H1 (cell line): Measurements from ENCODE around the gene DUS4L. TPM values are rescaled to one million over a fixed set of nuclear protein-coding genes. Genes with fewer than 3 reads are reported as not detected.

Source experiments
- CTCF ChIA-PET: fragments of 300-600 bp; sonication (Branson Sonifier 250); formaldehyde crosslinking; loops from one replicate; lab custom pipeline; 2021; ENCODE audit not compliant: partially characterized antibody; lab: Charles Lee
- POLR2A ChIA-PET: fragments of 300-600 bp; sonication (Branson Sonifier 250); formaldehyde crosslinking; loops from one replicate; lab custom pipeline; 2021; ENCODE audit warnings: inconsistent platforms; ENCODE audit not compliant: partially characterized antibody; lab: Charles Lee
- DNase-seq, 2 experiments: peaks; one replicate each; pipeline versions ENCODE4 v3.0.0 to v3.0.0-alpha.2; 2010 to 2022; ENCODE audit warnings: low spot score in 2 of 2, low read depth in 1 of 2, mixed read lengths in 1 of 2
- FAIRE-seq: peaks from 2 replicates; lab custom pipeline; 2011; peaks lifted over from hg19 to GRCh38; lab: Jason Lieb, UNC
- H2AFZ ChIP-seq: 2 replicates; pipeline ENCODE4 v1.8.1; 2012; ENCODE audit warnings: low read length, inconsistent platforms
- H2AK5ac ChIP-seq: 2 replicates; pipeline ENCODE4 v1.6.1; 2013; ENCODE audit warnings: low read depth, low read length
- H2BK120ac ChIP-seq: replicated peaks from 2 replicates; pipeline ENCODE3; 2013; ENCODE audit warnings: low read depth, low read length, inconsistent platforms
- H2BK12ac ChIP-seq: 2 replicates; pipeline ENCODE4 v1.6.1; 2013; ENCODE audit warnings: low read depth, low read length
- H2BK15ac ChIP-seq: 2 replicates; pipeline ENCODE4 v1.6.1; 2013; ENCODE audit warnings: low read length
- H2BK20ac ChIP-seq: 2 replicates; pipeline ENCODE4 v1.6.1; 2013; ENCODE audit warnings: low read length
- H2BK5ac ChIP-seq: 2 replicates; pipeline ENCODE4 v1.6.1; 2013; ENCODE audit warnings: low read depth, low read length
- H3K14ac ChIP-seq: 2 replicates; pipeline ENCODE4 v1.6.1; 2013; ENCODE audit warnings: inconsistent platforms; ENCODE audit not compliant: insufficient read length
- H3K18ac ChIP-seq: 2 replicates; pipeline ENCODE4 v1.6.1; 2013; ENCODE audit warnings: low read length; ENCODE audit errors: extremely low read depth
- H3K23ac ChIP-seq: 2 replicates; pipeline ENCODE4 v1.6.1; 2013; ENCODE audit warnings: inconsistent platforms; ENCODE audit not compliant: insufficient read length
- H3K23me2 ChIP-seq: 2 replicates; pipeline ENCODE4 v1.6.1; 2013; ENCODE audit warnings: low read depth, low read length
- H3K27ac ChIP-seq: 2 replicates; pipeline ENCODE4 v1.6.1; 2011; ENCODE audit warnings: low read depth, low read length, inconsistent platforms
- H3K27me3 ChIP-seq, 4 experiments: replicated peaks in 1 of 4; 1 replicate in 1 of 4; 2 replicates in 3 of 4; pipeline versions ENCODE4 v1.6.1 to v1.8.1; 2011 to 2013; ENCODE audit warnings: low read length in 3 of 4, mild to moderate bottlenecking in 3 of 4, inconsistent platforms in 2 of 4, mixed read lengths in 2 of 4, moderate library complexity in 1 of 4; ENCODE audit not compliant: control insufficient read depth in 3 of 4, insufficient read depth in 3 of 4; ENCODE audit errors: extremely low read depth in 1 of 4
- H3K36me3 ChIP-seq, 4 experiments: 2 replicates each; pipeline versions ENCODE4 v1.6.1 to v1.8.1; 2011 to 2013; ENCODE audit warnings: mild to moderate bottlenecking in 4 of 4, low read length in 3 of 4, moderate library complexity in 2 of 4, control low read depth in 1 of 4, inconsistent platforms in 1 of 4; ENCODE audit not compliant: insufficient read depth in 4 of 4, control insufficient read depth in 2 of 4
- H3K4ac ChIP-seq: replicated peaks from 2 replicates; pipeline ENCODE3; 2013; ENCODE audit warnings: low read length, low read depth, mixed read lengths, inconsistent platforms; ENCODE audit not compliant: insufficient read length
- H3K4me1 ChIP-seq, 4 experiments: replicated peaks in 1 of 4; 1 replicate in 1 of 4; 2 replicates in 3 of 4; pipeline versions ENCODE4 v1.6.1 to v1.8.1; 2011 to 2013; ENCODE audit warnings: low read length in 3 of 4, inconsistent platforms in 2 of 4, mixed read lengths in 1 of 4; ENCODE audit not compliant: insufficient read depth in 4 of 4, control insufficient read depth in 3 of 4
- H3K4me2 ChIP-seq, 2 experiments: 2 replicates each; pipeline versions ENCODE4 v1.6.1 to v1.8.1; 2011 to 2013; ENCODE audit warnings: low read depth in 2 of 2, low read length in 2 of 2, control low read depth in 1 of 2, inconsistent platforms in 1 of 2, mild to moderate bottlenecking in 1 of 2; ENCODE audit not compliant: insufficient read depth in 1 of 2
- H3K4me3 ChIP-seq, 4 experiments: fragments of 200-600, 300-600 bp in 1 of 4; sonication (generic), shearing (Covaris generic), sonication (Bioruptor Twin) in 1 of 4; 2 replicates each; pipeline versions ENCODE4 v1.5.1 to v1.8.1; 2011 to 2016; ENCODE audit warnings: low read length in 4 of 4, low read depth in 3 of 4, control low read depth in 2 of 4, inconsistent platforms in 2 of 4, mild to moderate bottlenecking in 2 of 4, mixed read lengths in 1 of 4, moderate library complexity in 1 of 4; ENCODE audit not compliant: insufficient read depth in 2 of 4; ENCODE audit errors: extremely low read depth in 1 of 4
- H3K56ac ChIP-seq: replicated peaks from 2 replicates; pipeline ENCODE3; 2013; ENCODE audit warnings: low read depth, mild to moderate bottlenecking, mixed read lengths, low read length, inconsistent platforms; ENCODE audit not compliant: insufficient read length
- H3K79me1 ChIP-seq: 2 replicates; pipeline ENCODE4 v1.6.1; 2013; ENCODE audit warnings: low read depth, low read length, control low read depth
- H3K79me2 ChIP-seq, 2 experiments: 2 replicates each; pipeline versions ENCODE4 v1.6.1 to v1.8.1; 2012 to 2013; ENCODE audit warnings: low read length in 2 of 2, mild to moderate bottlenecking in 2 of 2, inconsistent platforms in 1 of 2; ENCODE audit not compliant: insufficient read depth in 2 of 2, control insufficient read depth in 1 of 2
- H3K9ac ChIP-seq, 4 experiments: replicated peaks in 1 of 4; 1 replicate in 1 of 4; 2 replicates in 3 of 4; pipeline versions ENCODE4 v1.6.1 to v1.8.1; 2011 to 2013; ENCODE audit warnings: low read depth in 3 of 4, low read length in 3 of 4, control low read depth in 2 of 4, mild to moderate bottlenecking in 2 of 4, moderate library complexity in 2 of 4, inconsistent platforms in 1 of 4; ENCODE audit errors: extremely low read depth in 1 of 4
- H3K9me3 ChIP-seq, 2 experiments: 2 replicates each; pipeline versions ENCODE4 v1.6.1 to v1.8.1; 2012 to 2013; ENCODE audit warnings: mild to moderate bottlenecking in 2 of 2, moderate library complexity in 2 of 2, control low read depth in 1 of 2, inconsistent platforms in 1 of 2, low read depth in 1 of 2, low read length in 1 of 2, mixed read lengths in 1 of 2; ENCODE audit not compliant: insufficient read depth in 2 of 2
- H4K20me1 ChIP-seq, 2 experiments: replicated peaks in 1 of 2; 2 replicates each; pipeline versions ENCODE3 to v1.8.1; 2011 to 2013; ENCODE audit warnings: inconsistent platforms in 2 of 2, low read length in 2 of 2, mild to moderate bottlenecking in 1 of 2; ENCODE audit not compliant: insufficient read depth in 2 of 2, control insufficient read depth in 1 of 2
- H4K5ac ChIP-seq: 2 replicates; pipeline ENCODE4 v1.6.1; 2013; ENCODE audit warnings: low read length, low read depth, mixed read lengths, inconsistent platforms; ENCODE audit not compliant: insufficient read length
- H4K8ac ChIP-seq: 2 replicates; pipeline ENCODE4 v1.8.0; 2013; ENCODE audit warnings: mild to moderate bottlenecking, moderate library complexity, low read length, inconsistent platforms; ENCODE audit not compliant: insufficient read depth; ENCODE audit errors: extremely low read depth
- H4K91ac ChIP-seq: replicated peaks from 2 replicates; pipeline ENCODE3; 2013; ENCODE audit warnings: low read length, mixed read lengths, inconsistent platforms; ENCODE audit not compliant: insufficient read length
- HDAC2 ChIP-seq, 2 experiments: fragments of 300-600 bp in 1 of 2; sonication (generic) in 1 of 2; IDR thresholded peaks; 2 replicates each; pipeline ENCODE4 v1.6.1; 2011 to 2012; ENCODE audit warnings: low read depth in 2 of 2, low read length in 2 of 2, mild to moderate bottlenecking in 2 of 2, moderate library complexity in 2 of 2, borderline replicate concordance in 1 of 2, inconsistent platforms in 1 of 2
- RBBP5 ChIP-seq: IDR thresholded peaks from 2 replicates; pipeline ENCODE4 v1.7.1; 2012; ENCODE audit warnings: low read depth, mild to moderate bottlenecking, inconsistent platforms, low read length, moderate library complexity, borderline replicate concordance
- YY1 ChIP-seq: IDR thresholded peaks from 2 replicates; pipeline ENCODE4 v1.6.1; 2011; ENCODE audit warnings: low read depth, mild to moderate bottlenecking, low read length
- WGBS, 2 experiments: shearing (Covaris generic) in 1 of 2; methylation state at CpG; one replicate each; pipeline versions ENCODE4 v1.1.6 to v1.1.7; 2013 to 2015; ENCODE audit warnings: low lambda C conversion rate in 2 of 2, mixed read lengths in 2 of 2, inconsistent platforms in 1 of 2, low coverage in 1 of 2, missing lambda C conversion rate in 1 of 2; ENCODE audit not compliant: insufficient replicate concordance in 2 of 2, insufficient coverage in 1 of 2, insufficient read length in 1 of 2; ENCODE audit errors: extremely low coverage in 1 of 2, missing lambda C conversion rate in 1 of 2; 5-methylcytosine and 5-hydroxymethylcytosine counted together
- polyA plus RNA-seq, 7 experiments: library from polyadenylated mRNA; depleted of rRNA in 3 of 7; stranded (reverse) in 5 of 7; unstranded in 2 of 7; fragments of >200 nt in 5 of 7; fragments of 200-250 nt in 2 of 7; gene quantifications; 1 replicate in 5 of 7; 2 replicates in 1 of 7; 4 replicates in 1 of 7; pipeline versions ENCODE4 v1.2.1 to v1.2.3, GENCODE V29; 2011 to 2013; ENCODE audit warnings: missing spikeins in 2 of 7, mixed read lengths in 2 of 7
- total RNA-seq: library from RNA; stranded (reverse); fragmentation: NEBNext Ultra II Directional; extraction: Animal tissue kit (Norgen Biotek cat#: 25700); gene quantifications from 2 replicates; pipeline ENCODE4 v1.2.1, GENCODE V29; 2021
- TF ChIP-seq, protein P1 (sequence below): IDR thresholded peaks from 2 replicates; pipeline ENCODE4 v1.6.1; 2012; ENCODE audit warnings: low read length, inconsistent platforms

The DUS4L gene
- total and polyA plus RNA-seq, 2 of the 8 experiments (the other 6 are each of a cell fraction or from before 2014, with no cell fraction given): 6.1 to 11.5 TPM

DNA sequence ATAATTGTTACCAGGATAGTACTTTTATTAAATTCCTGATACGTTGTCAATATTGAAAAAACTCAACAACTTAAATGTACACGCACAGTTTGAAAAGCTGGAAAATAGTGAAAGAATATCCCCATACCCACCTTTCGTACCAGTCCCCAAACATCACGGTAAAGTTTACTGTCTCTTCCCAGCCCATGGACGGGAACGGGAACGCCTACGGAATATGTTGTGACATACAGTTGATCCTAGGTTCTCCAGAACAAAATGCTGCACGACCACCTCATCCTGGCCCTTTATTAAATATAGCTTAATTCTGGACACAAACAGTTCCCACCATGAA lies 15.7 kb downstream of the DUS4L start:
- 7% methylated on average over 9 of the region's 9 CpGs; no CpG with 5 or more reads in 1 of the 2 experiments for WGBS, 2 experiments
- Histone ChIP-seq H2BK15ac (no peak overlapping the region), H4K20me1 (no peaks in the 10 kb centered on the region), H3K18ac (no peak overlapping the region), H3K56ac (peak overlapping the region; percentile 64), H3K27ac (peak overlapping the region; percentile 44; the same call in 1 of the 2 replicates), H3K23me2 (peaks cover 4% of the 10 kb centered on the region), H3K36me3 (peaks cover 0 to 26% (median 3%) of the 10 kb centered on the region in 4 experiments; a peak in 2 of 8 replicates), H2BK20ac (no peak overlapping the region), H3K79me1 (no peaks in the 10 kb centered on the region), H3K4me2 (peak overlapping the region; percentile 78 to 81), H2BK120ac (no peak overlapping the region), H3K9me3 (no peaks in the 10 kb centered on the region), H4K8ac (peak overlapping the region; percentile 81), H4K5ac (no peak overlapping the region), H4K91ac (no peak overlapping the region), H3K27me3 (no peaks in the 10 kb centered on the region), H2BK5ac (no peak overlapping the region), H3K4me1 (no peaks in the 10 kb centered on the region), H3K4me3 (peak overlapping the region; percentile 77 to 95 (median 84)), H3K23ac (no peak overlapping the region), H3K4ac (no peak overlapping the region), H2BK12ac (no peak overlapping the region; the same call in 1 of the 2 replicates), H3K79me2 (no peaks in the 10 kb centered on the region), H2AK5ac (no peak overlapping the region), H2AFZ (peak overlapping the region; percentile 96), H3K9ac (peak overlapping the region in 3 of 4 experiments; percentile 70 to 86 (median 75); a peak in 6 of 7 replicates), H3K14ac (no peak overlapping the region)
- DNase-seq: no peak
- POLR2A ChIA-PET: interaction anchor here (0.6 to 2.4 kb wide), 3 partner anchors 13 to 164 kb away, joined by 3 to 21 read pairs (median 3); partner anchors contain the start of genes CBLL1, COG5 and DUS4L
- CTCF ChIA-PET: interaction anchor here (0.6 to 1.7 kb wide), 6 partner anchors 11 to 147 kb away, joined by 3 to 7 read pairs (median 6); partner anchors contain the start of gene SLC26A4
- no peak for FAIRE-seq
- TF ChIP-seq RBBP5 (no peak), YY1 (no peak), HDAC2 (IDR thresholded peaks at IDR 0.05; ENCODE audit: borderline replicate concordance in 1 of 2, low read depth in 2 of 2, low read length in 2 of 2) (no peak)
- TF ChIP-seq, protein P1, sequence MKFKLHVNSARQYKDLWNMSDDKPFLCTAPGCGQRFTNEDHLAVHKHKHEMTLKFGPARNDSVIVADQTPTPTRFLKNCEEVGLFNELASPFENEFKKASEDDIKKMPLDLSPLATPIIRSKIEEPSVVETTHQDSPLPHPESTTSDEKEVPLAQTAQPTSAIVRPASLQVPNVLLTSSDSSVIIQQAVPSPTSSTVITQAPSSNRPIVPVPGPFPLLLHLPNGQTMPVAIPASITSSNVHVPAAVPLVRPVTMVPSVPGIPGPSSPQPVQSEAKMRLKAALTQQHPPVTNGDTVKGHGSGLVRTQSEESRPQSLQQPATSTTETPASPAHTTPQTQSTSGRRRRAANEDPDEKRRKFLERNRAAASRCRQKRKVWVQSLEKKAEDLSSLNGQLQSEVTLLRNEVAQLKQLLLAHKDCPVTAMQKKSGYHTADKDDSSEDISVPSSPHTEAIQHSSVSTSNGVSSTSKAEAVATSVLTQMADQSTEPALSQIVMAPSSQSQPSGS: no peak
